Kidney epithelial cell (primary cell): ENCODE results near the gene GAREM1. TPM values are rescaled to one million over a fixed set of nuclear protein-coding genes. Genes with fewer than 3 reads are reported as not detected.

Experiments
- DNase-seq: peaks from one replicate; pipeline ENCODE4 v3.0.0-alpha.2; 2010; ENCODE audit warnings: low read depth
- H3K27me3 ChIP-seq: 2 replicates; pipeline ENCODE4 v1.6.0; 2011; ENCODE audit warnings: low read length; ENCODE audit not compliant: control insufficient read depth, insufficient read depth
- H3K36me3 ChIP-seq: 2 replicates; pipeline ENCODE4 v1.5.1; 2011; ENCODE audit warnings: low read length; ENCODE audit not compliant: control insufficient read depth, insufficient read depth
- H3K4me3 ChIP-seq: 2 replicates; pipeline ENCODE4 v1.5.1; 2011; ENCODE audit warnings: low read depth, mild to moderate bottlenecking, control low read depth, low read length
- CTCF ChIP-seq: IDR thresholded peaks from 2 replicates; pipeline ENCODE4 v1.5.1; 2011; ENCODE audit warnings: mild to moderate bottlenecking, moderate library complexity, low read length, control low read depth, inconsistent platforms; ENCODE audit not compliant: insufficient read depth, poor library complexity, severe bottlenecking
- total RNA-seq: library from RNA; depleted of rRNA; stranded (reverse); fragments of >200 nt; gene quantifications from 2 replicates; pipeline ENCODE4 v1.2.3, GENCODE V29; 2015

The GAREM1 gene
- total RNA-seq, 1 donor from 2014 or later, result 2.9 TPM

DNA sequence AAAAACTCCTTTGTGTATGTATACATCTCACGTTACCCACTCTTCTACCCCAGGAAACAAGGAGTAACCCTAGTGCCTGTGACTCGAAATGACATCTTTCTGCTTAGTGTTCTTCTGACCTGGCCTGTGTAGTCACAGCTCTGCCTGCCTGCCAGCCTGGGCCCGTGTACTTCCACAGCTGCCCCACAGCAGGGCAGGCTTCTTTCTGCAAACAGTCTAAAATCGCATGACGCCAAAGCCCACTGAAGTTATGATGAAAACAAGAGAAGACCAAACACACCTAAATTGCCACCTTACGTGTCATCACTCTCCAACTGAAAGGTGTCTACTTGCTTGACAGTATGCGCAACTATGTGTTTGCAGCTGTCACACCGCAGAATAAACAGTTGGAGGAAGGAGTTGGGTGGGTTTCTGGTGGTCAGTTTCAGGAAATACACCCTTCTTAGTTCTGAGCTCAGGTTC lies 1.5 kb downstream of the GAREM1 start:
- peak; percentile 29 for TF ChIP-seq CTCF
- no peaks in the 10 kb centered on the region for H3K36me3 ChIP-seq
- DNase-seq, result peak; percentile 14
- no peaks in the 10 kb centered on the region for H3K27me3 ChIP-seq
- H3K4me3 ChIP-seq, result peak overlapping the region; percentile 88

- Histone ChIP-seq H3K36me3 (no peaks in the 10 kb centered on the region), H3K4me3 (peak overlapping the region; percentile 88), H3K27me3 (no peaks in the 10 kb centered on the region)
- TF ChIP-seq CTCF, result no peak
- DNase-seq, result no peak
These were observed 2.4 kb downstream of the GAREM1 start for GRCh38 chr18:32468147-32468845.

- H3K27me3 ChIP-seq, result no peaks in the 10 kb centered on the region
- TF ChIP-seq CTCF, result no peak
- DNase-seq, result no peak
- H3K36me3 ChIP-seq, result no peaks in the 10 kb centered on the region
- H3K4me3 ChIP-seq, result no peak overlapping the region
These were observed 8.9 kb downstream of the GAREM1 start for GRCh38 chr18:32461709-32462272.

GRCh38 chr18:32460171-32460731 lies 10.4 kb downstream of the GAREM1 start:
- Histone ChIP-seq H3K27me3 (no peaks in the 10 kb centered on the region), H3K4me3 (no peak overlapping the region), H3K36me3 (no peaks in the 10 kb centered on the region)
- DNase-seq, result no peak
- no peak for TF ChIP-seq CTCF

- DNase-seq, result no peak
- no peaks in the 10 kb centered on the region for H3K27me3 ChIP-seq
- no peaks in the 10 kb centered on the region for H3K36me3 ChIP-seq
- no peak for TF ChIP-seq CTCF
- H3K4me3 ChIP-seq, result no peak overlapping the region
These were observed 11.2 kb downstream of the GAREM1 start for GRCh38 chr18:32459361-32460101.
